K562 (cell line): ENCODE data around the gene CACNA1S. TPM values are rescaled to one million over a fixed set of nuclear protein-coding genes. Genes with fewer than 3 reads are reported as not detected.

Source experiments
- CEBPG ChIP-seq, 3 experiments: fragments of 200-800 bp in 1 of 3; sonication (Bioruptor generic) in 1 of 3; sonication (generic) in 1 of 3; formaldehyde crosslinking in 1 of 3; IDR thresholded peaks in 2 of 3; conservative IDR thresholded peaks in 1 of 3; 2 replicates each; pipeline versions ENCODE4 v1.6.1 to v1.8.0; 2016 to 2022; ENCODE audit warnings: missing compliant biosample characterization in 2 of 3, missing genetic modification characterization in 2 of 3, mild to moderate bottlenecking in 1 of 3, missing genetic modification reagents in 1 of 3
- CHAMP1 ChIP-seq: fragments of 450-650 bp; IDR thresholded peaks from 2 replicates; pipeline ENCODE4 v1.6.1; 2016; ENCODE audit warnings: mild to moderate bottlenecking
- CREM ChIP-seq: IDR thresholded peaks from 2 replicates; pipeline ENCODE4 v1.6.1; 2014; ENCODE audit warnings: antibody characterized with exemption, low read depth
- CTCF ChIP-seq, 3 experiments: IDR thresholded peaks in 2 of 3; conservative IDR thresholded peaks in 1 of 3; 2 replicates each; pipeline ENCODE4 v1.5.1; 2011 to 2012; ENCODE audit warnings: low read length in 3 of 3, mild to moderate bottlenecking in 3 of 3, control low read depth in 2 of 3, improper control_type of control experiment in 1 of 3, inconsistent platforms in 1 of 3, low read depth in 1 of 3, mixed read lengths in 1 of 3, moderate library complexity in 1 of 3; ENCODE audit not compliant: insufficient read depth in 2 of 3
- KDM4B ChIP-seq, 2 experiments: fragments of 450-650 bp in 1 of 2; sonication (generic) in 1 of 2; IDR thresholded peaks; 2 replicates each; pipeline ENCODE4 v1.6.1; 2016 to 2017; ENCODE audit warnings: borderline replicate concordance in 2 of 2, antibody characterized with exemption in 1 of 2, low read depth in 1 of 2, mild to moderate bottlenecking in 1 of 2
- PHB2 ChIP-seq: fragments of 450-650 bp; IDR thresholded peaks from 2 replicates; pipeline ENCODE4 v1.6.1; 2017; ENCODE audit warnings: low read depth
- POLR3A ChIP-seq: IDR thresholded peaks from 2 replicates; pipeline ENCODE4 v1.6.1; 2011; ENCODE audit warnings: borderline replicate concordance, mild to moderate bottlenecking, moderate library complexity; ENCODE audit not compliant: insufficient read length, insufficient read depth; ENCODE audit errors: extremely low read depth
- RAD21 ChIP-seq, 2 experiments: fragments of 250-450 bp in 1 of 2; fragments of 450-650 bp in 1 of 2; sonication (Bioruptor Pico) in 1 of 2; formaldehyde crosslinking in 1 of 2; IDR thresholded peaks in 1 of 2; conservative IDR thresholded peaks in 1 of 2; 2 replicates each; pipeline versions ENCODE4 v1.4.0 to v1.8.0; 2020 to 2022; ENCODE audit warnings: mild to moderate bottlenecking in 2 of 2, moderate library complexity in 1 of 2
- STAG1 ChIP-seq: sonication (generic); formaldehyde crosslinking; IDR thresholded peaks from 2 replicates; pipeline ENCODE4 v1.5.0; 2020; ENCODE audit warnings: missing genetic modification reagents, borderline replicate concordance
- TFAM ChIP-seq: fragments of 250-450 bp; sonication (Bioruptor Pico); conservative IDR thresholded peaks from 2 replicates; pipeline ENCODE4 v1.5.0; 2021; ENCODE audit warnings: mild to moderate bottlenecking, moderate library complexity
- USF2 ChIP-seq: sonication (generic); formaldehyde crosslinking; IDR thresholded peaks from 2 replicates; pipeline ENCODE4 v1.5.0; 2020; ENCODE audit warnings: missing genetic modification reagents
- ZNF398 ChIP-seq: fragments of 250-450 bp; sonication (Bioruptor Pico); IDR thresholded peaks from 2 replicates; pipeline ENCODE4 v1.8.0; 2021; ENCODE audit warnings: moderate library complexity, mild to moderate bottlenecking, inconsistent platforms
- polyA plus RNA-seq, 8 experiments: library from polyadenylated mRNA; depleted of rRNA in 4 of 8; stranded (reverse) in 5 of 8; unstranded in 3 of 8; fragments of >200 nt; fragmentation: Nextera tagmentation in 2 of 8; fragmentation: Illumina TruSeq in 1 of 8; extraction: Ambion mirVana in 2 of 8; extraction: Trizol in 1 of 8; gene quantifications; 2 replicates each; pipeline versions ENCODE4 v1.2.1 to v1.2.3, GENCODE V29; 2011 to 2014; ENCODE audit warnings: inconsistent platforms in 1 of 8, missing spikeins in 1 of 8
- total RNA-seq, 7 experiments: library from RNA; depleted of rRNA in 6 of 7; stranded (reverse); fragments of >200 nt in 6 of 7; fragmentation: Illumina TruSeq in 2 of 7; extraction: Trizol in 2 of 7; gene quantifications; 2 replicates each; pipeline versions ENCODE4 v1.2.1 to v1.2.3, GENCODE V29; 2011 to 2021; ENCODE audit warnings: low replicate concordance in 1 of 7

The CACNA1S gene
- total and polyA plus RNA-seq, 9 of the 15 experiments (the other 6 are each of a cell fraction or from before 2014, with no cell fraction given) = not detected

- no peak for TF ChIP-seq TFAM
- no peak for TF ChIP-seq POLR3A
- peak; percentile 48 to 77 for TF ChIP-seq RAD21 (CRISPR knock-in tag; conservative IDR thresholded peaks at IDR 0.05 in 1 of 2, IDR thresholded peaks at IDR 0.05 in 1 of 2)
- TF ChIP-seq STAG1 = peak; percentile 44; the same call in 1 of the 2 replicates
- 0 out of 4 replicates have a peak, but pooled peaks of 1 of the 2 experiments have one; percentile 10 for TF ChIP-seq KDM4B (IDR thresholded peaks at IDR 0.05; ENCODE audit: borderline replicate concordance in 2 of 2, low read depth in 1 of 2)
- no peak for TF ChIP-seq PHB2
- no peak for TF ChIP-seq CHAMP1
- TF ChIP-seq CEBPG (CRISPR knock-in tag; IDR thresholded peaks at IDR 0.05) = no peak
- TF ChIP-seq CEBPG (tag; conservative IDR thresholded peaks at IDR 0.05 in 1 of 2, IDR thresholded peaks at IDR 0.05 in 1 of 2) = peak in 1 of 2 experiments; percentile 43; a peak in 1 of 4 replicates
- peak; percentile 86 to 95 (median 88) for TF ChIP-seq CTCF (IDR thresholded peaks at IDR 0.05 in 2 of 3, conservative IDR thresholded peaks at IDR 0.05 in 1 of 3; ENCODE audit: insufficient read depth in 2 of 3, low read depth in 1 of 3, low read length in 3 of 3)
- TF ChIP-seq ZNF398 (CRISPR knock-in tag) = no peak
- TF ChIP-seq CREM = peak; percentile 55
- TF ChIP-seq USF2 (CRISPR knock-in tag) = no peak
- TF ChIP-seq, all 486 proteins: peak for 11
Measured at GRCh38 chr1:201119206-201120197, 7.3 kb upstream of the CACNA1S start (continued).
